GM18520 (cell line): Measurements from ENCODE around the gene BIRC5.
"Not testable (repeated sequence)": the region's sequence is repeated elsewhere in the genome, so short reads cannot be mapped to it uniquely, and the experiment has no call there.

Source experiments
- ATAC-seq: cut with Tn5 transposase; IDR thresholded peaks from one replicate; pipeline ENCODE4 v1.9.1; 2021; ENCODE audit not compliant: unreplicated experiment

The BIRC5 gene

DNA sequence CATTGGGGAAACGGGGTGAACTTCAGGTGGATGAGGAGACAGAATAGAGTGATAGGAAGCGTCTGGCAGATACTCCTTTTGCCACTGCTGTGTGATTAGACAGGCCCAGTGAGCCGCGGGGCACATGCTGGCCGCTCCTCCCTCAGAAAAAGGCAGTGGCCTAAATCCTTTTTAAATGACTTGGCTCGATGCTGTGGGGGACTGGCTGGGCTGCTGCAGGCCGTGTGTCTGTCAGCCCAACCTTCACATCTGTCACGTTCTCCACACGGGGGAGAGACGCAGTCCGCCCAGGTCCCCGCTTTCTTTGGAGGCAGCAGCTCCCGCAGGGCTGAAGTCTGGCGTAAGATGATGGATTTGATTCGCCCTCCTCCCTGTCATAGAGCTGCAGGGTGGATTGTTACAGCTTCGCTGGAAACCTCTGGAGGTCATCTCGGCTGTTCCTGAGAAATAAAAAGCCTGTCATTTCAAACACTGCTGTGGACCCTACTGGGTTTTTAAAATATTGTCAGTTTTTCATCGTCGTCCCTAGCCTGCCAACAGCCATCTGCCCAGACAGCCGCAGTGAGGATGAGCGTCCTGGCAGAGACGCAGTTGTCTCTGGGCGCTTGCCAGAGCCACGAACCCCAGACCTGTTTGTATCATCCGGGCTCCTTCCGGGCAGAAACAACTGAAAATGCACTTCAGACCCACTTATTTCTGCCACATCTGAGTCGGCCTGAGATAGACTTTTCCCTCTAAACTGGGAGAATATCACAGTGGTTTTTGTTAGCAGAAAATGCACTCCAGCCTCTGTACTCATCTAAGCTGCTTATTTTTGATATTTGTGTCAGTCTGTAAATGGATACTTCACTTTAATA lies 10.4 kb downstream of the BIRC5 start:
- no peak for ATAC-seq

DNA sequence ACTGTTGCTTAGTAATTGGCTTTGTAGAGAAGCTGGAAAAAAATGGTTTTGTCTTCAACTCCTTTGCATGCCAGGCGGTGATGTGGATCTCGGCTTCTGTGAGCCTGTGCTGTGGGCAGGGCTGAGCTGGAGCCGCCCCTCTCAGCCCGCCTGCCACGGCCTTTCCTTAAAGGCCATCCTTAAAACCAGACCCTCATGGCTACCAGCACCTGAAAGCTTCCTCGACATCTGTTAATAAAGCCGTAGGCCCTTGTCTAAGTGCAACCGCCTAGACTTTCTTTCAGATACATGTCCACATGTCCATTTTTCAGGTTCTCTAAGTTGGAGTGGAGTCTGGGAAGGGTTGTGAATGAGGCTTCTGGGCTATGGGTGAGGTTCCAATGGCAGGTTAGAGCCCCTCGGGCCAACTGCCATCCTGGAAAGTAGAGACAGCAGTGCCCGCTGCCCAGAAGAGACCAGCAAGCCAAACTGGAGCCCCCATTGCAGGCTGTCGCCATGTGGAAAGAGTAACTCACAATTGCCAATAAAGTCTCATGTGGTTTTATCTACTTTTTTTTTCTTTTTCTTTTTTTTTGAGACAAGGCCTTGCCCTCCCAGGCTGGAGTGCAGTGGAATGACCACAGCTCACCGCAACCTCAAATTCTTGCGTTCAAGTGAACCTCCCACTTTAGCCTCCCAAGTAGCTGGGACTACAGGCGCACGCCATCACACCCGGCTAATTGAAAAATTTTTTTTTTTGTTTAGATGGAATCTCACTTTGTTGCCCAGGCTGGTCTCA lies 11.2 kb downstream of the BIRC5 start:
- no peak for ATAC-seq

DNA sequence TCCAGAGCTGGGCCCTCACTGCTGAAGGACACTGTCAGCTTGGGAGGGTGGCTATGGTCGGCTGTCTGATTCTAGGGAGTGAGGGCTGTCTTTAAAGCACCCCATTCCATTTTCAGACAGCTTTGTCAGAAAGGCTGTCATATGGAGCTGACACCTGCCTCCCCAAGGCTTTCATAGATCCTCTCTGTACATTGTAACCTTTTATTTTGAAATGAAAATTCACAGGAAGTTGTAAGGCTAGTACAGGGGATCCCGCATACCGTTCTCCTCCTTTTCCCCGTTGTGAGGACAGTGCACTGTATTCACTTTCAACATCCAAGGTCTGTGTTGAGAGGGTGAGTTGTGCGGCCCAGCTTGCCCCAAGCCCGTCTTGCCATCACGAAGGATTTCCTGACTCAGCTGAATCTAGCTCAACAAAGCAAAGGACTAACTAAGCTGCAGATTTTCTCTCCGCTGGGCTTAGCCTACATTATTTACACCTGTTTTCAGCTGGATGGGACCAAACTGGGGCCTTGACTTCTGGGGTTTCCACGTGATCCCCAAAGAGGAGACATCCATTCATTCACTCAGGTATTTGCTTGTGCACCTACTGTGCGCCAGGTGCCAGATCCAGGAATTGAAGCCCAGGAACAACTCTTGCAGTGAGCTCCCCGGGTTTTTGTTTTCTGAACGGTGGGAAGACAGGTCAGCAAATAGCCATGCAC lies 12.2 kb downstream of the BIRC5 start:
- no peak for ATAC-seq

DNA sequence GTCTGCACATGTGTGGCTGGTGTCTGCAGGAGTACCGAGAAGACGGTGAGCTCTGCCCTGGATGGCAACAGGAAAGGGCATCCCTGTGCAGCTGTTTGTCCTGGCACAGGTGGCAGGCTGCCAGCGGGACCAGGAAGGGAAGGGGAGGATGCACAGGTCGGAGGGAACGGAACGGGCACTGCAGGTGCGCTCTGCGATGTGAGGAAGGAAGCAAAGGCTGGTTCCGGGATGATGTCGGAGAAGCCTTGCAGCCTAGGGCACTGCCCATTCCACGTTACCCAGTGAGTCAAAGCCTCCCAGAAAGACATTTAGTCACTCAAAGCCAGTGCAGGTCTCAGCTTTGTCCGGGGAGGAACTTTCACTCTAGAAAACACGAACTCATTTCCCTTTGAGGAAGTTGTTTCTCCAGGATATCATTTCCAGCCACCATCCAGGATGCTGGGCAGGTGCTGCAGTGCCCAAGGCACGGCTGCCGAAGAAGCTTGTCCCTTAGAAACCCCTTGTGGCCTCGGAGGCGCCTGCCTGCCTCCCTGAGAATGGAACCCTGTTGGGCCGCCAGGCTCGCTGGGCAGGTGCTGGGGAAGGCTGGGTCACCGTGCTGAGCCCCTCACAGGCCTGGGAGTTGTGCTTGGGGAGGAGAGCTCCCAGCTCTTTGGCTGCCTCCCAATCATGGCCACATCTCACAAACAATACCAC lies 12.9 kb downstream of the BIRC5 start:
- no peak for ATAC-seq

GRCh38 chr17:78227455-78227916 lies 13.4 kb downstream of the BIRC5 start:
- no peak for ATAC-seq

GRCh38 chr17:78228176-78228575 lies 14.1 kb downstream of the BIRC5 start:
- no peak for ATAC-seq

GRCh38 chr17:78230252-78230962 lies 16.4 kb downstream of the BIRC5 start:
- ATAC-seq = no peak

DNA sequence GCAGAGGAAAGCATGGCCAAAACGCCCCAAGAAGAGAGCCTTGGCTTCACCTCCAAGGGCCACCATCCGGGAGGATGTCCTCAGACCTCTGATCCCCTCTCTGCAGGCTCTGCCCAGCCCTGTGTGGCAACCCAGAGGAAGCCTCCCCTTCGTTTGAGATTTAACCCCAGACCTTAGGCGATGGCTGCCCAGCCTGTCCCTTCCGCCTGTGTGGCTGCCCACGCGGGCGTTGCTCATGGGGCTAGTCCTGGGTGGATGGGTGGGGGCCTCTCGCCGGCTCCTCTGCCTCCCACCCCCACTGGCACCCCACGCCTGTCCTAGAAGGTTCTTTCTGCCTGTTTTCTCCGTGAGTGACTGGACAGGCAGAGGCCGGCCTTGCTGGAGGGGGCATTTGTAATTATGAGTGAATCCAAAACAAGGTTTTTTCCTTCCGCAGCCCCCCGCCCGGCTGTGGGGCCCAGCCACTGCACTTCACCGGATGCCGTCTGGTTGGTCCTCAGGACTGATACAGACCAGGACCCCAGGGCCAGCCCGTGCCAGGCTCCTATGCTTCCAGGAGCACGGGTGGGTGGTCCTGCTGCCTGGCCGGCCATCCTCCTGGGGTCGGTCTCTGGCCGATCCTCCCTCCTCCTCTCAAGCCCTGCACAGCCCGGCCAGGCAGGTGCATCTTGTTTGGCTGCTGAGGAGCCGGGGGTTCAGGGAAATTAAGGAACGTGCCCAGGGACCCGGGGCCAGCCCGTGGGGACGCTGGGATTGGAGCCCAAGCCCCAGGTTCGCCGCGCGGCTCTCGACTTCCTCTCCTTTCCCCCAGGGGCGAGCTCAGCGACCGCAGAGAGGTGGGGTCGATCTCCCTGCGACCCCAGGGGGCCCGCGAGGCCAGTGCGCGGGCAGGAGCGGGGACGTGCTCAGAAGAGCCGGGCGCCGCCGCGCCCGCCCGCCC lies 17.2 kb downstream of the BIRC5 start, which contains the start of gene TMEM235:
TMEM235 (plus strand) TSS at position 636 of the 940 bp plus-strand sequence. CDS start 393 bp downstream, outside the sequence.
- no peak for ATAC-seq

DNA sequence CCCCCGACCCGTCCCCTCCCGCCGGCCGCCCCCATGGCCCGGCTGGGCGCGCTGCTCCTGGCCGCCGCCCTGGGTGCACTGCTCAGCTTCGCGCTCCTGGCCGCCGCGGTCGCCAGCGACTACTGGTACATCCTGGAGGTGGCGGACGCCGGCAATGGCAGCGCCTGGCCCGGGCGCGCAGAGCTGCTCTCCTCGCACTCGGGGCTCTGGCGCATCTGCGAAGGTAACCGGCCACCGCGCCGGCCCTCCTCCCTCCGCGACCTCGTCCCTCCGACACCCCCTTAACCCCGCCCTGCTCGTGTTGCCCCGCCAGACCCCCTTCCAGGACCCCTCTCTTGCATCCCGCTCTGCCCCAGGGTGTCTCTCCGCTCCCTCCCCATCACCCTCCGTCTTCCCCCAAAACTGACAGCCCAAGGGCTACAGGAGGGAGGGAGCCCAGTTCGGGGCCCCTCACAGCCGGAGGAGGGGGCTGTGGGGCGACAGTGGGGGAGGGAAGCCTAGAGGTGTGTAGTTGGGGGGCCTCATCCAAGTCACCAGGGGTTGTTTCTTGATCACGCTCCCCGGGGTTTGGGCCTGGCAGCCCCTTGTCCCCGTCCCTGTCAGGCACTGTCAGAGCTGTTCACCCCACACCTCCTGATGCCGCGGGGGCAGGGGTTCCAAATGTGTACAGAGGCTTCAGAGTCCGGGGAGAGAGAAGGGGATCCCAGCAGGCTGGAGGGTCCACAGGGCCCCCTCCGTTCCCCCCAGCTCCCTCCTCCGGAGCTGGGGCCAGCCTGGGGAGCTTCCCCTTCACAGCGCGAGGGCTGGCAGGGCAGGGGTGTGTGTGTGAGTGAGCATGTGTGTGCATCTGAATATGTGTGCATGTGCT lies 18.2 kb downstream of the BIRC5 start:
- no peak for ATAC-seq

GRCh38 chr17:78232859-78233173 lies 18.8 kb downstream of the BIRC5 start:
- ATAC-seq = no peak

DNA sequence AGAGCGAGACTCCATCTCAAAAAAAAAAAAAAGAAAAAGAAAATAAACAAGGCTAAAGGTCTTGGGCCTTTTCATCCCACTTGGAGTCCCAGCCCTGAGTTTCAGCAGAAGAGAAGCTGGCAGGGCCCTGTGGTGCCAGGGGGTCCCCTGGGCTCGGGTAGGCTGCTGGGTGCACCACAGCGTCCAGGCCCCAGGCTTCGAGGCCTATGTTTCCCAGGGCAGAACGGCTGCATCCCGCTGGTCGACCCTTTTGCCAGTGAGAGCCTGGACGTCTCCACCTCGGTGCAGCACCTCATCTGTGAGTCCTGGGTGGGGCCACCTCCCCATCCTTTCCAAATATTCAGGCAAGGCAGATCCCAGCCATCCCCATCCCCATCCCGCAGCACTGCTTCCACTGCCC lies 19.6 kb downstream of the BIRC5 start:
- ATAC-seq = no peak

GRCh38 chr17:78234261-78234865 lies 20.3 kb downstream of the BIRC5 start:
- no peak for ATAC-seq

- not testable (repeated sequence) for ATAC-seq
Measured at GRCh38 chr17:78235022-78235421, 21.0 kb downstream of the BIRC5 start.

GRCh38 chr17:78235885-78236284 lies 21.8 kb downstream of the BIRC5 start:
- no peak for ATAC-seq

GRCh38 chr17:78236362-78237127 lies 22.5 kb downstream of the BIRC5 start:
- no peak for ATAC-seq

DNA sequence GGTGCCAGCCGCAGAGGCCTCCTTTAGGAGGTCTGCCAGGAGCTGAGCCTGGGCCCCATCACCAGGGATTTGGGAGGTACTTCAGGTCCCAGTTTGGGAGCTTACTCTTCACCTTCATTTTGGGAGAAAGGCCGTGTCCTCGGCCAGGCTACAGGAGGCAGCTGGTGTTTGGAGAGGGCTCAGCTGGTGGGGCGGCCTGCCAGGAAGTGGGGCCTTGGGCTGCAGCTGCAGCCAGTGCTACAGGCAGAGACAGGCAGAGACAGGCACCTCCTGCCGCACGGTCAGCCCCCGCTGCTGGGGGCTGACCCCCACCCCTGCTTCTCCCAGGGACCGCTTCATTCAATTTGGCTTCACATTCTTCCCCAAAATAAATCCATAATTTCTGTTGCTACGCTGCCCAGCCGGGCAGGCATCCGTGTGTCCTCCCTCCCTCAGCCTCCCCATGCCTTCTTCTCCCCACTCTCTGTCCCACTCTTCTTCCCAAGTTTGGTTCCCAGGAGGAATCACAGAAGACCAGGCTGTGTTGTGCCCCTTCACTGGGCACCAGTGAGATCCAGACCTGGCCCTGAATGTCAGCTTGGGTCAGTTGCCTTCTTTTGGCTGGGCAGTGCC lies 23.5 kb downstream of the BIRC5 start:
- ATAC-seq = no peak
